ENCODE data around the gene SLC6A1.

DNA sequence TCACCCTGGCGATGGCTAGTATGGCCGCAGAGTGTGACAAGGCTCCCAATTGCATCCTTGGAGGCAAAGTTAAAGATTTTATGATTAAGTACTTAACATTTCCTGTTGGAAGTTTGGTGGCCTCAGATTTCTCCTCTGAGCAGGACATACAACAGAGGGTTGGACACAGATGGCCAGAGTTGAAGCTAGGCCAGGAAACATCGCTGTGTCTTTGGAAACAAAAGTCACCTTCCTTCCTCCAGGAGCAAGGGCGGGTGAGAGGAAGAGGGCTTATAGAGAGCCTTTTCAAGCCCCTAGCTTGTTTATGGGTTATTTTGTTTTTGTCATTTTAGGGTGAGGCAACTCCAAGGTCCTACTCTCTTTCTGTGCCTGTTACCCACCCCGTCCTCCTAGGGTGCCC lies 24.2 kb downstream of the SLC6A1 start:
- TF ChIP-seq, protein P1, sequence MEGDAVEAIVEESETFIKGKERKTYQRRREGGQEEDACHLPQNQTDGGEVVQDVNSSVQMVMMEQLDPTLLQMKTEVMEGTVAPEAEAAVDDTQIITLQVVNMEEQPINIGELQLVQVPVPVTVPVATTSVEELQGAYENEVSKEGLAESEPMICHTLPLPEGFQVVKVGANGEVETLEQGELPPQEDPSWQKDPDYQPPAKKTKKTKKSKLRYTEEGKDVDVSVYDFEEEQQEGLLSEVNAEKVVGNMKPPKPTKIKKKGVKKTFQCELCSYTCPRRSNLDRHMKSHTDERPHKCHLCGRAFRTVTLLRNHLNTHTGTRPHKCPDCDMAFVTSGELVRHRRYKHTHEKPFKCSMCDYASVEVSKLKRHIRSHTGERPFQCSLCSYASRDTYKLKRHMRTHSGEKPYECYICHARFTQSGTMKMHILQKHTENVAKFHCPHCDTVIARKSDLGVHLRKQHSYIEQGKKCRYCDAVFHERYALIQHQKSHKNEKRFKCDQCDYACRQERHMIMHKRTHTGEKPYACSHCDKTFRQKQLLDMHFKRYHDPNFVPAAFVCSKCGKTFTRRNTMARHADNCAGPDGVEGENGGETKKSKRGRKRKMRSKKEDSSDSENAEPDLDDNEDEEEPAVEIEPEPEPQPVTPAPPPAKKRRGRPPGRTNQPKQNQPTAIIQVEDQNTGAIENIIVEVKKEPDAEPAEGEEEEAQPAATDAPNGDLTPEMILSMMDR (conservative IDR thresholded peaks at IDR 0.05; ENCODE audit: low read depth, low read length): no peak
- TF ChIP-seq POLR2A (IDR thresholded peaks at IDR 0.05; ENCODE audit: low read depth, low read length) (no peak), RAD21 (IDR thresholded peaks at IDR 0.05; ENCODE audit: low read length) (no peak), RCOR1 (IDR thresholded peaks at IDR 0.05; ENCODE audit: insufficient replicate concordance, low read length) (no peak), RFX5 (IDR thresholded peaks at IDR 0.05; ENCODE audit: low read depth, low read length) (no peak)
- TF ChIP-seq, protein P2, sequence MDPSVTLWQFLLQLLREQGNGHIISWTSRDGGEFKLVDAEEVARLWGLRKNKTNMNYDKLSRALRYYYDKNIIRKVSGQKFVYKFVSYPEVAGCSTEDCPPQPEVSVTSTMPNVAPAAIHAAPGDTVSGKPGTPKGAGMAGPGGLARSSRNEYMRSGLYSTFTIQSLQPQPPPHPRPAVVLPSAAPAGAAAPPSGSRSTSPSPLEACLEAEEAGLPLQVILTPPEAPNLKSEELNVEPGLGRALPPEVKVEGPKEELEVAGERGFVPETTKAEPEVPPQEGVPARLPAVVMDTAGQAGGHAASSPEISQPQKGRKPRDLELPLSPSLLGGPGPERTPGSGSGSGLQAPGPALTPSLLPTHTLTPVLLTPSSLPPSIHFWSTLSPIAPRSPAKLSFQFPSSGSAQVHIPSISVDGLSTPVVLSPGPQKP (IDR thresholded peaks at IDR 0.05; ENCODE audit: borderline replicate concordance, low read depth, low read length): no peak
- TF ChIP-seq, protein P3, sequence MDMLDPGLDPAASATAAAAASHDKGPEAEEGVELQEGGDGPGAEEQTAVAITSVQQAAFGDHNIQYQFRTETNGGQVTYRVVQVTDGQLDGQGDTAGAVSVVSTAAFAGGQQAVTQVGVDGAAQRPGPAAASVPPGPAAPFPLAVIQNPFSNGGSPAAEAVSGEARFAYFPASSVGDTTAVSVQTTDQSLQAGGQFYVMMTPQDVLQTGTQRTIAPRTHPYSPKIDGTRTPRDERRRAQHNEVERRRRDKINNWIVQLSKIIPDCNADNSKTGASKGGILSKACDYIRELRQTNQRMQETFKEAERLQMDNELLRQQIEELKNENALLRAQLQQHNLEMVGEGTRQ (IDR thresholded peaks at IDR 0.05; ENCODE audit: low read depth, low read length): no peak

All from IMR-90 (cell line).